NCI-H345 treated with DMSO at 0.1 percent for 48 hours (cell line): Measurements from ENCODE around the gene FLT3.
A peak's percentile ranks its signal among the peaks of the same experiment; 100 is the strongest.
"Not testable (repeated sequence)": the region's sequence is repeated elsewhere in the genome, so short reads cannot be mapped to it uniquely, and the experiment has no call there.

Experiments used
- DNase-seq: peaks from one replicate; lab custom pipeline; 2025; ENCODE audit not compliant: unreplicated experiment; lab: John Stamatoyannopoulos, UW

Gene FLT3

GRCh38 chr13:28101886-28102285, 1.5 kb upstream of the FLT3 start:
- DNase-seq: not testable (repeated sequence)

- DNase-seq: no peak
These were observed 803 bp downstream of the FLT3 start for GRCh38 chr13:28099396-28100149.

GRCh38 chr13:28097503-28097902, 2.9 kb downstream of the FLT3 start:
- DNase-seq: no peak

GRCh38 chr13:28094306-28094705, 6.1 kb downstream of the FLT3 start:
- no peak for DNase-seq

- no peak for DNase-seq
These were observed 6.5 kb downstream of the FLT3 start for GRCh38 chr13:28093881-28094280.

- no peak for DNase-seq
These were observed 7.9 kb downstream of the FLT3 start for GRCh38 chr13:28092431-28092830.

- no peak for DNase-seq
These were observed 11.3 kb downstream of the FLT3 start for GRCh38 chr13:28089065-28089464.

GRCh38 chr13:28077820-28078219, 22.6 kb downstream of the FLT3 start:
- not testable (repeated sequence) for DNase-seq

GRCh38 chr13:28077231-28077630, 23.1 kb downstream of the FLT3 start:
- no peak for DNase-seq

- no peak for DNase-seq
These were observed 29.0 kb downstream of the FLT3 start for GRCh38 chr13:28071424-28071823.

GRCh38 chr13:28067491-28067890, 32.9 kb downstream of the FLT3 start:
- DNase-seq: no peak

GRCh38 chr13:28058866-28059613, 41.3 kb downstream of the FLT3 start:
- DNase-seq: no peak

GRCh38 chr13:28056970-28057712, 43.2 kb downstream of the FLT3 start:
- no peak for DNase-seq

GRCh38 chr13:28056426-28056825, 44.0 kb downstream of the FLT3 start:
- no peak for DNase-seq

- no peak for DNase-seq
These were observed 45.0 kb downstream of the FLT3 start for GRCh38 chr13:28055357-28055756.

GRCh38 chr13:28052945-28053344, 47.4 kb downstream of the FLT3 start:
- DNase-seq: no peak

GRCh38 chr13:28049880-28050875, 50.2 kb downstream of the FLT3 start:
- no peak for DNase-seq

- DNase-seq: peak; percentile 2
These were observed 51.2 kb downstream of the FLT3 start for GRCh38 chr13:28049215-28049614.

GRCh38 chr13:28048768-28049167, 51.6 kb downstream of the FLT3 start:
- no peak for DNase-seq

GRCh38 chr13:28047757-28048388, 52.5 kb downstream of the FLT3 start:
- DNase-seq: no peak
